ENCODE results near the gene SLC25A21.

The SLC25A21 gene

GRCh38 chr14:36652542-36653201 is 519.7 kb downstream of the SLC25A21 start (continued):
- peak; percentile 74 for TF ChIP-seq PRDM10 (tag by site-specific recombination; IDR thresholded peaks at IDR 0.05)
- TF ChIP-seq ZNF514 (tag by site-specific recombination; IDR thresholded peaks at IDR 0.05): no peak
- peak; percentile 85; the same call in 1 of the 2 replicates for TF ChIP-seq ZFP69B (tag by site-specific recombination; IDR thresholded peaks at IDR 0.05)
- peak; percentile 54; the same call in 1 of the 2 replicates for TF ChIP-seq OSR2 (tag by site-specific recombination; IDR thresholded peaks at IDR 0.05)
- no peak; the same call in 1 of the 2 replicates for TF ChIP-seq ZNF341 (tag by site-specific recombination; IDR thresholded peaks at IDR 0.05; ENCODE audit: low read depth)
- no peak for TF ChIP-seq KLF16 (tag by site-specific recombination; IDR thresholded peaks at IDR 0.05)
- TF ChIP-seq ZNF544 (tag by site-specific recombination; IDR thresholded peaks at IDR 0.05): no peak
- TF ChIP-seq EGR2 (tag by site-specific recombination; IDR thresholded peaks at IDR 0.05; ENCODE audit: low read depth): no peak

- no peaks in the 10 kb centered on the region for H3K9me3 ChIP-seq (ENCODE audit: control insufficient read depth, insufficient read depth, low read depth, low read length)
- CTCF ChIA-PET: interaction anchor here (0.5 to 3.6 kb wide), 11 partner anchors 12 to 773 kb away, joined by 3 to 55 read pairs (median 4); partner anchors contain the start of gene PAX9
- no peak for TF ChIP-seq ZBTB21 (tag by site-specific recombination; IDR thresholded peaks at IDR 0.05)
- no peak for TF ChIP-seq ZNF521 (tag by site-specific recombination; IDR thresholded peaks at IDR 0.05)
- TF ChIP-seq ZNF692 (tag by site-specific recombination; IDR thresholded peaks at IDR 0.05): no peak
- TF ChIP-seq YY1 (tag by site-specific recombination; IDR thresholded peaks at IDR 0.05): no peak
- TF ChIP-seq ZNF169 (tag by site-specific recombination; IDR thresholded peaks at IDR 0.05): no peak
- TF ChIP-seq ZSCAN18 (tag by site-specific recombination; IDR thresholded peaks at IDR 0.05): no peak
- TF ChIP-seq KLF10 (tag by site-specific recombination; IDR thresholded peaks at IDR 0.05): no peak
- TF ChIP-seq ZNF394 (tag by site-specific recombination; IDR thresholded peaks at IDR 0.05; ENCODE audit: borderline replicate concordance): no peak
- TF ChIP-seq KLF9 (tag by site-specific recombination; IDR thresholded peaks at IDR 0.05; ENCODE audit: low read depth): no peak
- H3K4me3 ChIP-seq (ENCODE audit: low read depth, low read length): no peak overlapping the region
- H3K36me3 ChIP-seq (ENCODE audit: control insufficient read depth in 2 of 2, insufficient read depth in 1 of 2, low read length in 2 of 2): no peaks in the 10 kb centered on the region
- peaks cover 12% of the 10 kb centered on the region for H3K4me1 ChIP-seq (ENCODE audit: control insufficient read depth, insufficient read depth, low read length)
- POLR2A ChIA-PET: interaction anchor here (1.6 kb wide), 1 partner anchor 12 kb away, joined by 3 read pairs; the partner anchor contains the start of gene PAX9
- no peak overlapping the region for H3K27ac ChIP-seq (ENCODE audit: extremely low read depth, low read depth, low read length)
Observed at GRCh38 chr14:36649872-36650650, 522.3 kb downstream of the SLC25A21 start.
